Choroid plexus epithelial cell (primary cell): ENCODE data around the gene SP4.

ENCODE experiments used
- DNase-seq: peaks from one replicate; pipeline ENCODE4 v3.0.0-alpha.2; 2010; ENCODE audit warnings: low read depth
- H3K4me3 ChIP-seq: 2 replicates; pipeline ENCODE4 v1.5.1; 2011; ENCODE audit warnings: low read depth, mild to moderate bottlenecking, control low read depth, low read length, moderate library complexity
- CTCF ChIP-seq: conservative IDR thresholded peaks from 2 replicates; pipeline ENCODE4 v1.5.1; 2011; ENCODE audit warnings: low read depth, mild to moderate bottlenecking, control low read depth, inconsistent platforms, low read length, moderate library complexity

The SP4 gene

GRCh38 chr7:21486511-21486910 lies 58.6 kb downstream of the SP4 start:
- DNase-seq, result no peak
- no peak overlapping the region for H3K4me3 ChIP-seq
- TF ChIP-seq CTCF, result no peak

GRCh38 chr7:21495731-21496130 lies 67.8 kb downstream of the SP4 start:
- no peak for TF ChIP-seq CTCF
- DNase-seq, result no peak
- H3K4me3 ChIP-seq, result no peak overlapping the region

- peak; percentile 74 for DNase-seq
These were observed 69.2 kb downstream of the SP4 start for GRCh38 chr7:21497072-21497471.

GRCh38 chr7:21500117-21500832 lies 72.4 kb downstream of the SP4 start:
- peak; percentile 61 for DNase-seq
- H3K4me3 ChIP-seq, result no peak overlapping the region
- TF ChIP-seq CTCF, result no peak

More at GRCh38 chr7:21497072-21497471, 69.2 kb downstream of the SP4 start:
- peak; percentile 91 for TF ChIP-seq CTCF
- no peak overlapping the region for H3K4me3 ChIP-seq

- no peak overlapping the region for H3K4me3 ChIP-seq
- TF ChIP-seq CTCF, result no peak
- no peak for DNase-seq
These were observed 76.1 kb downstream of the SP4 start for GRCh38 chr7:21504021-21504420.

- peak; percentile 91 for TF ChIP-seq CTCF
- peak; percentile 71 for DNase-seq
- no peak overlapping the region for H3K4me3 ChIP-seq
These were observed 79.9 kb downstream of the SP4 start for GRCh38 chr7:21507627-21508343.
